IPS-18c (cell line): Measurements from ENCODE around the gene RASAL3.
A peak's percentile ranks its signal among the peaks of the same experiment; 100 is the strongest.
"Not testable (repeated sequence)": the region's sequence is repeated elsewhere in the genome, so short reads cannot be mapped to it uniquely, and the experiment has no call there.

Experiments used
- H3K4me3 ChIP-seq: 2 replicates; pipeline ENCODE4 v1.7.0; 2013; ENCODE audit warnings: low read depth, mild to moderate bottlenecking, low read length, moderate library complexity; ENCODE audit not compliant: insufficient read depth
- H3K9me3 ChIP-seq: one replicate; pipeline ENCODE4 v1.6.1; 2013; ENCODE audit warnings: mild to moderate bottlenecking, low read length, moderate library complexity; ENCODE audit not compliant: control insufficient read depth, insufficient read depth

RASAL3 gene

GRCh38 chr19:15464394-15465385 lies at the start of gene RASAL3:
RASAL3 (minus strand) TSS chr19:15464544; CDS start chr19:15464358, 186 bp downstream.
- no peak within 1 kb of the TSS for H3K4me3 ChIP-seq
- no peaks in the 10 kb centered on the region for H3K9me3 ChIP-seq

GRCh38 chr19:15511671-15512424 lies 47.5 kb upstream of the RASAL3 start:
- Histone ChIP-seq H3K4me3 (no peak overlapping the region; the same call in 1 of the 2 replicates), H3K9me3 (no peaks in the 10 kb centered on the region)

DNA sequence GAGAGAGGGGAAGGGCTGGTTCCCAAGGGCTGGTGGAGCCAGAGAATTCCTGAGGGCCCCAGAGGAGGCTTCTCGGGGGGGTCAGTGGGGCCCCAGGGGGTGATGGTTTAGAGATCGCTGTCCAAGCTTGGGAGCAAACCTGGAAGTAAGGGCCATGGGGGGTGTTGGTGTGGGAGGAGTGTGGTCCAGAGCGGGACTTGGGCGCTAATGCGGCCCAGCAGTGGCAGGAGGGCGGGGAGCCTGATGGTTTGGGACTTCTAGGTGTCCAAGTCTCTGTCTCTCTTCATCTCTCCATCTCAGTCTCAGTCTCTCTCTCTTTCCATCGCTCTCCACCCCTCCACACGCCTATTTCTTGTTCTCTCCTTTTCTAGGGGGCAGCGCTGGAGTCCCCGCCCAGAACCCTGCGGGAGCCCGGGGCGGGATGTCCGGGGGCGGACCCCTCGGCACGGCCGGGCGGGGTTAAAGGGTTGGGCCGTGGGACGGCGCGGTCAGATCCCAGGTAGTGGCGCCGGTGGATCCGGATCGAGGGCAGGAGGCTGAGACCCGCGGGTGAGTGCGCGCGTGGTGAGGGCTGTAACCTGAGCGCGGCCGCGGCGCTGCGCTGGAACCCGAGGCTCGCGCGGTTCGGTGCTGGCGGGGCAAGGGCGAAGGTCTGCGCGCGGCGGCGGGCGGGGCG lies 43.8 kb upstream of the RASAL3 start, which contains the start of gene CYP4F22:
Gene CYP4F22, plus strand, starts transcription at position 491 of the 676 bp plus-strand sequence. CDS start 16,812 bp downstream, outside the sequence.
- H3K4me3 ChIP-seq, result peak within 1 kb of the TSS; percentile 49; the same call in 1 of the 2 replicates
- peaks cover 2% of the 10 kb centered on the region for H3K9me3 ChIP-seq

GRCh38 chr19:15507068-15508034 lies 43.0 kb upstream of the RASAL3 start:
- Histone ChIP-seq H3K9me3 (peaks cover 2% of the 10 kb centered on the region), H3K4me3 (no peak overlapping the region)

GRCh38 chr19:15506074-15506571 lies 41.8 kb upstream of the RASAL3 start:
- H3K4me3 ChIP-seq, result no peak overlapping the region
- H3K9me3 ChIP-seq, result peaks cover 2% of the 10 kb centered on the region

DNA sequence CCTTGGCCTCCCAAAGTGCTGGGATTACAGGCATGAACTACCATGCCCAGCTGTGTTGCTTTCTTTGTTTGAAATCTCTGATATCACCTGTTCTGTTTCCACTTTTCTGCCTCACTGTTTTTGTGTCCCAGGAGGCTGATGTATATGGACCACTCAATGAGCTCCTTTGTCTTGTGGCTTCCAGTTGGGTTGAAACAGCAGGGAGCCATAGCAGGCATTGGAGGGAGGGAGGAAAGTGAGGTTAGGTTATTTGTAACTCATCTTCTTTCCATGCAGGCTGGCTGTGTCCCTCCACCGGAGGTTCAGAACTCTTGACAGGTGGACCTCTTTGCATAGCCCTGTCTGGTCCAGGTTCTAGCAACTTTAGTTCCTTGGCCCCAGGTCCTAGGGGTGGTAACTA lies 37.9 kb upstream of the RASAL3 start:
- peaks cover 2% of the 10 kb centered on the region for H3K9me3 ChIP-seq
- H3K4me3 ChIP-seq, result no peak overlapping the region

DNA sequence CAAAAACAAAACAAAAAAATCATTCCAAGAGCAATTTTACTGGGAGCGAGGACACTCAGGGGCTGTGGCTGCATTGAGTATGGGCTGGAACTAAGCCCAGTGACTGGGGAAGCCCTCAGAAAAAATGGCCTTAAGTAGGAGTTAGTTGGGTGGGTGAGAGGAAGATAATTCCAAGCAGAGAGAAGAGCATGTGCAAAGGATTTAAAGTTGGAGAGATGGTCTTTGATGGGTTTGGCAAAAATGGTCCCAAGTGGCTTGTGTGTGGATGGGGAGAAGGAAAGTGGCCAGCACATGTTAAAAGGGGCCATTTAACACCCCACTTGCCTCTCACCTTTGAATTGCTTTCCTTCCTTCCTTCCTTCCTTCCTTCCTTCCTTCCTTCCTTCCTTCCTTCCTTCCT lies 37.3 kb upstream of the RASAL3 start:
- Histone ChIP-seq H3K4me3 (no peak overlapping the region), H3K9me3 (peaks cover 2% of the 10 kb centered on the region)

GRCh38 chr19:15498910-15499309 lies 34.6 kb upstream of the RASAL3 start:
- Histone ChIP-seq H3K4me3 (no peak overlapping the region; the same call in 1 of the 2 replicates), H3K9me3 (no peaks in the 10 kb centered on the region)

DNA sequence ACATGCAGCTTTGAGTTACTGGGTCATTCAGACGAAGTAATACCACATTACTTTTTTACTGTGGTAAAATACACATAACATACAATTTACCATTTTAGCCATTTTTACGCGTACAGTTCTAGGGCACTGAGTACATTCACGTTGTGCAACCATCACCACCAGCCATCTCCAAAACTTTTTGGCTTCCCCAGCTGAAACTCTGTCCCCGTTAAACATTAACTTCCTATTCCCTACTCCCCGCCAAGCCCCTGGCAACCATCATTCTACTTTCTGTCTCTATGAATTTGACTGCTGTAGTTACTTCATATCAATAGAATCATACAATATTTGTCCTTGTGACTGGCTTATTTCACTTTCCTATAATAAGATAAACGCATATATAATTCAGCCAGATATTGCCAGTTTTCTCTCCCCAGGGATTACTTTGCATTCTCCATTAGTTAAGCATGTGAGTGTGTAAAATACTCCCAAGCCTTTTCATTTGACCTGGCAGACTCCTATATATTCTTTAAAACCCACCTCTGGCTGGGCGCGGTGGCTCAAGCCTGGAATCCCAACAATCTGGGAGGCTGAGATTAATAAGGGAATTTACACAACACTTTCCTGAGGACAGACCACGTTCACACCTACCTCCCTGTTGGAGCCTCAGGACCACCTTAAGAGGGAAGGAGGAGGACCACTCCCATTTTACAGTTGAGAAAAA lies 34.0 kb upstream of the RASAL3 start:
- Histone ChIP-seq H3K9me3 (no peaks in the 10 kb centered on the region), H3K4me3 (no peak overlapping the region; the same call in 1 of the 2 replicates)

DNA sequence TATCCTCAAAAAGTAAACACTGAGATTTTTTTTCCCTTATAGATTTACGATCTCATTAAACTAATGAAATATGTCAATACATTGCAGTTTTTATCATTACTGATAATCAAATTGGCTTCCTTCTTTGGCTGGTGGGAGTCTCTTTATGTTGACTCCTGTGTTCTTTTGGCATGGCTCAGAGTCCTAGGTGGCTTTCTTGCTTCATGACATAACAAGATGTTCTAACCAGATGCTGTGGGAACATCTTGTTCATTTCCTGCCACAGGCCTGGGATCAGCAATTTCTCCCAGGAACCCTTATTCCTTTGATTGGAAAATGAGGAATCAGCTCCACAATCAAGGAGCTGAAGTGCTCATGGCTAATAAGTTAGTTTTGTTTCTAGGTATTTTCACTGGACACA lies 30.8 kb upstream of the RASAL3 start:
- H3K4me3 ChIP-seq, result no peak overlapping the region
- no peaks in the 10 kb centered on the region for H3K9me3 ChIP-seq

DNA sequence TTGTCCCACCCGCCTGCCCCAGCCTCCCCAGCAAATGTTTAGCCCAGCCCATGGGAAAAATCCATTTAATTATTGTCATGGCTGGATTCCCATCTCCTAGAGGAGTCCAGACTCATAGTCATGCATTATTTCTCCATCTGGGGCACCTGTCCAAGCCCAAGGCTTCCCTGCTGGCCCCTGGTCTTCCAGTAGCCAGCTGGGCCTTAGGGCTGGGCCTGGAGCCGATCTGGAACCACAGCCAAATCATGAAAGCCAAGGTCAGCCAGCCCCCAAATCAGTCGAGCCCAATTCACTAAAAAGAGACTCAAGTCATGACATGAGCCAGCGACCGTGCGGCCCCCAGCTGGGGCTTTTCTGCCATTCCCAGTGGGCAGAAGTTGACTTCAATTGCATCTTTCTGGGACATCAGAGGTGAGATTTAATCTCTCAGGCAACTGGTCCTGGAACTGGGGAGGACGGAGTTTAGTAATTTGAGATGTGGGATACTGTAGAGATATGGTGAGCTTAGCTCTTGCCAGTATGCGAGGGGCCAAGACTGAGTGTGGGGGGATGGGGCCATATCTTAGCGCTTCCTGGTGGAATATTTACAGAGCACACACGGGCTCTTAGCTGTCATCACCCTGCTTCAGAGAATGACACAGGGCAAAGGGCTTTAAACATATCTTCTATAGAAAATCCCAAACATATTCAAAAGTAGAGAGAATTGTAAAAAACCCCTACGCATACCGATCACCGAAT lies 24.3 kb upstream of the RASAL3 start:
- Histone ChIP-seq H3K9me3 (no peaks in the 10 kb centered on the region), H3K4me3 (no peak overlapping the region)

DNA sequence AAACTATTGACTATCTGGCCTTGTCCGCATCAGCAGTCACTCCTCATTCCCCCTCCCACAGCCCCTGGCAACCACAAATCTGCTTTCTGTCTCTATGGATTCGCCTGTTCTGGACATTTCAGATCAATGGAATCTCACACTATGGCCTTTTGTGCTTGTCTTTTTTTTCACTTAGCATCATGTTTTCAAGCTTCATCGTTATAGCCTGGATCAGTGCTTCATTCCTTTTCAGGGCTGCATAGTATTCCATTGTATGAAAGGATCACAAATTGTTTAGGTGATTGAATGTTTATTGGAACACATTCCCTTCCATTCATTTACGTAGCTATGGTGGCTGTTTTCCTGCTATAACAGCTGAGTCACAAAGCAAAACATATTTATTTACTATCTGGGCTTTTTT lies 22.7 kb upstream of the RASAL3 start:
- no peak overlapping the region for H3K4me3 ChIP-seq
- no peaks in the 10 kb centered on the region for H3K9me3 ChIP-seq

GRCh38 chr19:15485768-15486167 lies 21.4 kb upstream of the RASAL3 start:
- not testable (repeated sequence) for H3K4me3 ChIP-seq, H3K9me3 ChIP-seq

GRCh38 chr19:15480996-15481395 lies 16.7 kb upstream of the RASAL3 start:
- not testable (repeated sequence) for H3K9me3 ChIP-seq

More at GRCh38 chr19:15480996-15481395, 16.7 kb upstream of the RASAL3 start:
- not testable (repeated sequence) for H3K4me3 ChIP-seq
